Measurements from ENCODE around the gene ZGLP1.
"Not testable (repeated sequence)": the region's sequence is repeated elsewhere in the genome, so short reads cannot be mapped to it uniquely, and the experiment has no call there.

ZGLP1 gene

GRCh38 chr19:10292789-10293636, 16.6 kb downstream of the ZGLP1 start:
- peak; percentile 59 for DNase-seq

- DNase-seq = peak; percentile 95
Measured at GRCh38 chr19:10292206-10292788, 17.3 kb downstream of the ZGLP1 start.

GRCh38 chr19:10291554-10292205, 17.9 kb downstream of the ZGLP1 start:
- DNase-seq = peak; percentile 77

GRCh38 chr19:10290876-10291553, 18.6 kb downstream of the ZGLP1 start:
- DNase-seq = no peak

- DNase-seq = peak; percentile 67
Measured at GRCh38 chr19:10290357-10290875, 19.2 kb downstream of the ZGLP1 start.

- DNase-seq = peak; percentile 75
Measured at GRCh38 chr19:10289836-10290356, 19.7 kb downstream of the ZGLP1 start, which contains the start of gene ICAM5. ICAM5 (plus strand) TSS chr19:10289952; CDS start chr19:10290044, 92 bp downstream.

- peak; percentile 87 for DNase-seq
Measured at GRCh38 chr19:10289167-10289835, 20.3 kb downstream of the ZGLP1 start.

GRCh38 chr19:10288662-10289166, 20.9 kb downstream of the ZGLP1 start:
- peak; percentile 80 for DNase-seq

- DNase-seq = peak; percentile 69
Measured at GRCh38 chr19:10286803-10287737, 22.5 kb downstream of the ZGLP1 start, which contains the start of gene ICAM4. ICAM4 (plus strand) TSS chr19:10286955; CDS start chr19:10287013, 58 bp downstream.

GRCh38 chr19:10285393-10285792, 24.2 kb downstream of the ZGLP1 start:
- no peak for DNase-seq

GRCh38 chr19:10284960-10285278, 24.7 kb downstream of the ZGLP1 start:
- no peak for DNase-seq

GRCh38 chr19:10284065-10284959, 25.3 kb downstream of the ZGLP1 start:
- DNase-seq = no peak

- no peak for DNase-seq
Measured at GRCh38 chr19:10283301-10284064, 26.1 kb downstream of the ZGLP1 start.

GRCh38 chr19:10282043-10282442, 27.6 kb downstream of the ZGLP1 start:
- not testable (repeated sequence) for DNase-seq

- DNase-seq = no peak
Measured at GRCh38 chr19:10279737-10280442, 29.7 kb downstream of the ZGLP1 start.

GRCh38 chr19:10278935-10279334, 30.7 kb downstream of the ZGLP1 start:
- no peak for DNase-seq

GRCh38 chr19:10277795-10278589, 31.6 kb downstream of the ZGLP1 start:
- DNase-seq = no peak
